ENCODE data around the gene SPACA7.

SPACA7 gene

GRCh38 chr13:112443995-112444311 lies 67.8 kb downstream of the SPACA7 start:
- Histone ChIP-seq H3K27ac (replicated peaks) (no peak overlapping the region), H3K27me3 (ENCODE audit: insufficient read depth, poor library complexity, severe bottlenecking) (peaks cover 10% of the 10 kb centered on the region), H3K4me3 (replicated peaks; ENCODE audit: insufficient read depth, low read length) (no peak overlapping the region)
- DNase-seq (ENCODE audit: low read depth in 1 of 2, low spot score in 1 of 2), result peak; percentile 14 to 70
- TF ChIP-seq REST (IDR thresholded peaks at IDR 0.05; ENCODE audit: insufficient replicate concordance, low read depth), result no peak
- peak; percentile 91 for TF ChIP-seq CTCF (IDR thresholded peaks at IDR 0.05; ENCODE audit: insufficient read depth, low read length)
- TF ChIP-seq SPI1 (IDR thresholded peaks at IDR 0.05; ENCODE audit: borderline replicate concordance, low read depth), result no peak

GRCh38 chr13:112444416-112445399 lies 68.6 kb downstream of the SPACA7 start:
- no peak overlapping the region for H3K27ac ChIP-seq (replicated peaks)
- TF ChIP-seq POLR2AphosphoS5 (IDR thresholded peaks at IDR 0.05; ENCODE audit: low read depth) (no peak), GABPA (IDR thresholded peaks at IDR 0.05; ENCODE audit: low read depth) (no peak), SPI1 (IDR thresholded peaks at IDR 0.05; ENCODE audit: borderline replicate concordance, low read depth) (no peak)
- no peak overlapping the region for H3K4me3 ChIP-seq (replicated peaks; ENCODE audit: insufficient read depth, low read length)
- H3K27me3 ChIP-seq (ENCODE audit: insufficient read depth, poor library complexity, severe bottlenecking), result peaks cover 7% of the 10 kb centered on the region
- no peak for DNase-seq (ENCODE audit: low read depth in 1 of 2, low spot score in 1 of 2)

GRCh38 chr13:112445411-112446271 lies 69.5 kb downstream of the SPACA7 start:
- TF ChIP-seq REST (IDR thresholded peaks at IDR 0.05; ENCODE audit: insufficient replicate concordance, low read depth), result no peak
- no peak for TF ChIP-seq SPI1 (IDR thresholded peaks at IDR 0.05; ENCODE audit: borderline replicate concordance, low read depth)
- TF ChIP-seq GABPA (IDR thresholded peaks at IDR 0.05; ENCODE audit: low read depth), result no peak
- Histone ChIP-seq H3K27me3 (ENCODE audit: insufficient read depth, poor library complexity, severe bottlenecking) (peaks cover 6% of the 10 kb centered on the region), H3K4me3 (replicated peaks; ENCODE audit: insufficient read depth, low read length) (no peak overlapping the region), H3K27ac (replicated peaks) (no peak overlapping the region)
- DNase-seq (ENCODE audit: low read depth in 1 of 2, low spot score in 1 of 2), result no peak

- no peak for DNase-seq (ENCODE audit: low read depth in 1 of 2, low spot score in 1 of 2)
Measured at GRCh38 chr13:112446347-112446861, 70.2 kb downstream of the SPACA7 start.

More at GRCh38 chr13:112446347-112446861, 70.2 kb downstream of the SPACA7 start:
- H3K4me3 ChIP-seq (replicated peaks; ENCODE audit: insufficient read depth, low read length), result no peak overlapping the region
- no peak for TF ChIP-seq POLR2AphosphoS5 (IDR thresholded peaks at IDR 0.05; ENCODE audit: low read depth)
- no peak for TF ChIP-seq CTCF (IDR thresholded peaks at IDR 0.05; ENCODE audit: insufficient read depth, low read length)
- no peak for TF ChIP-seq SPI1 (IDR thresholded peaks at IDR 0.05; ENCODE audit: borderline replicate concordance, low read depth)
- no peak for TF ChIP-seq REST (IDR thresholded peaks at IDR 0.05; ENCODE audit: insufficient replicate concordance, low read depth)
- no peak for TF ChIP-seq GABPA (IDR thresholded peaks at IDR 0.05; ENCODE audit: low read depth)
- no peak overlapping the region for H3K27ac ChIP-seq (replicated peaks)
- peaks cover 13% of the 10 kb centered on the region for H3K27me3 ChIP-seq (ENCODE audit: insufficient read depth, poor library complexity, severe bottlenecking)

Measured in HL-60 (cell line).